ENCODE results near the gene CYB561D1. TPM values are rescaled to one million over a fixed set of nuclear protein-coding genes. Genes with fewer than 3 reads are reported as not detected.

Gene CYB561D1
- total RNA-seq, 1 donor = 4.7 TPM

DNA sequence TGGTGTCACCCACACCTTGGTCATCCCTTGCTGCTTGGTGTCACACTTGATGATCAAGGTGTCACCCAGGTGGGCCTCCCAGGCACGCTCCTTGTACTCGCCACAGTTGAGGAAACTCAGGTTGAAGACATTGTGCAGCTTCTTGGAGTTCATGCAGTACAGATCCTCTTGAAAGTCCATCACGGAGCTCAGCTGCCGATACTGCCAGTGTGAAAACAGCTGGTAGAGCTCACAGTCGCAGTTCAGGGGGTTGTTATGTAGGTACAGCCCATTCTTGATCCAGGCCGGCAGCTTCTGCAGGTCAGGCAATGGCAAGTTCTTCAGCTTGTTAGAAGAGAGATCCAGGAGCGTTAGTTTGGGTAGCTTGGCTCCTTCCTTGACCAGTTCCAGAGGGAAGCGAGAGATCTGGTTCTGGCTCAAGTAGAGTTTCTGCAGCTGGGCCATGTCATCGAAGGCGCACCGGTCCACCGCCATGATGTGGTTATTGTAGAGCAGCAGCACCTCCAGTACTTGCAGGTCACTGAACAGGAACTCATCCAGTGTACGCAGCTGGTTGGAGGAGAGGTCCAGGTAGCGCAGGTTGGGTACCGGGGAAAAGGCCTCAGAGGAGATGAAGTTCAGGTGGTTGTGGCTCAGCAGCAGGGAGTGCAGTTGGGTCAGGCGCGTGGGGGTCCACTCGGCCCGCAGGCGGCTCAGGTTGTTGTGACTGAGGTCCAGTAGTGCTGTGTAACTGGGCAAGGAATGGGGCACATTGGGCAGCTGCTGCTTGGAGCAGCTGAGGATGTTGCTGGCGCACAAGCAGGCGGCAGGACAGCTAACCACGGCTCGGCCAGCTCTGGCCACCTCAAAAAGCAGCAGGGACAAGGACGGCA lies 14.3 kb downstream of the CYB561D1 start:
- no peak for DNase-seq (ENCODE audit: low read depth)
- no peak overlapping the region for H3K4me3 ChIP-seq (ENCODE audit: low read depth, low read length)

DNA sequence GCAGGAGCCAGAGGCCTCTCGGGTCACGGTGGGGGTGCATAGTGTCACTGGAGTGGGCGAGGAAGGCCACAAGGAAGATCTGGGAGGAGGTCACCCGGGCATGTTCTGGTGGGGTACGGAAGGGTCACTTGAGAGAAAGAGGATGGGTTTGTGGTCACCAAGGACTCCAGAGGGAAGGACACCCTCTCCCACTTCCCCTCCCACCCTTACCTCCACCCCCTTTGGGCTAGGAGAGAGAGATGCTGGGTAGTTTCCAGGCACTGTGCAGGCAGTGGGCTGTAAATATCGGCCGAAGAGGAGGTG lies 14.9 kb downstream of the CYB561D1 start:
- no peak for DNase-seq (ENCODE audit: low read depth)

More for the DNA sequence above, 14.3 kb downstream of the CYB561D1 start:
- TF ChIP-seq, protein P1, sequence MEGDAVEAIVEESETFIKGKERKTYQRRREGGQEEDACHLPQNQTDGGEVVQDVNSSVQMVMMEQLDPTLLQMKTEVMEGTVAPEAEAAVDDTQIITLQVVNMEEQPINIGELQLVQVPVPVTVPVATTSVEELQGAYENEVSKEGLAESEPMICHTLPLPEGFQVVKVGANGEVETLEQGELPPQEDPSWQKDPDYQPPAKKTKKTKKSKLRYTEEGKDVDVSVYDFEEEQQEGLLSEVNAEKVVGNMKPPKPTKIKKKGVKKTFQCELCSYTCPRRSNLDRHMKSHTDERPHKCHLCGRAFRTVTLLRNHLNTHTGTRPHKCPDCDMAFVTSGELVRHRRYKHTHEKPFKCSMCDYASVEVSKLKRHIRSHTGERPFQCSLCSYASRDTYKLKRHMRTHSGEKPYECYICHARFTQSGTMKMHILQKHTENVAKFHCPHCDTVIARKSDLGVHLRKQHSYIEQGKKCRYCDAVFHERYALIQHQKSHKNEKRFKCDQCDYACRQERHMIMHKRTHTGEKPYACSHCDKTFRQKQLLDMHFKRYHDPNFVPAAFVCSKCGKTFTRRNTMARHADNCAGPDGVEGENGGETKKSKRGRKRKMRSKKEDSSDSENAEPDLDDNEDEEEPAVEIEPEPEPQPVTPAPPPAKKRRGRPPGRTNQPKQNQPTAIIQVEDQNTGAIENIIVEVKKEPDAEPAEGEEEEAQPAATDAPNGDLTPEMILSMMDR (IDR thresholded peaks at IDR 0.05; ENCODE audit: insufficient read depth, low read depth, low read length) = no peak

DNA sequence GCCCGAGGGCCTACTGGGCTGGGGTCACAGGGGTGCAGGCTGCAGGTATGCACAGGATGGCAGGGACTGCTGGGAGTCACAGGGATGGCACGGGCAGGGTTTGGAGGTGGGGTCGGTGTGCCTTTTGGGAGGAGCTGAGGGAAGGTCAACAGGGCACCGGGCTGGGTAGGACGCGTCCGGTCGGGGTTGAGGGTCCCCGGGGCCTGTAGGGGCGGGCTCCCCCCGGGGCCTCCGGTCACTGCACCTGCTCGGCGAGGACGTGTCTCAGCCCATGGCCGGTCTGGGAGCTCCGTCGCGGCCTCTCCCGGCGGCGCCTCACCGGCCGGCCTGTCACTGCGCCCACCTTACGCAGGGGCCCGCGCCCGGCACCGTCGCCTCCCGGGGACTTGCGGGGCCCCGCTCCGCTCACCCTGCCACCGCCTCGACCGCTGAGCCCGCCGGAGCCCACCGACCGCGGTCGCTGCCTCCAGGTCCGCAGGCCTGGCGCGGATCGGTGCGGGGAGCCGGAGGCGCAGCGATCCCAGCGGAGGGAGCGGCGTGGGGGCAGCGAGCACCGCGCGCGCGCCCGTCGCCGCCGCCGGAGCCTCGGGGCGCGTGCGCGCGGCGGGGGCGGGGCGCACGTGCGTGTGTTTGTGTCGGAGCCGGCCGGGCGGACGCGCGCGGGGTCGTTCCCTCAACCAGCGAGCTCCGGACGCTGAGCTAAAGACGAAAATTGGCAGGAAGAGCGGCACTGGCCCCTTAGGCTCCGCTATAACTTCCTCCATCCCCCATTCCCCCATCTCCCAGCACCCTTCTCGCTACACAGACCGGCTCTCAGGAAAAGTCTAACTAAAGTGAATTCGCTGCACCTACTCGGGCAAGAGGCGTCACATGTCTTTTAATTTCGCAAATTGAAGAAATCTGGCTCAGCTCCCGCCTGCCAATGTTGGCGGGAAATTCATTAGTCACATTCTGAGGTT lies 15.6 kb downstream of the CYB561D1 start, which contains the start of gene AMIGO1:
Gene AMIGO1, minus strand, starts transcription at position 552 of the 959 bp plus-strand sequence. CDS start 815 bp downstream, outside the sequence.
- peak within 1 kb of the TSS; percentile 68 for H3K4me3 ChIP-seq (ENCODE audit: low read depth, low read length)
- DNase-seq (ENCODE audit: low read depth) = peak; percentile 41
- TF ChIP-seq, protein P1 (IDR thresholded peaks at IDR 0.05; ENCODE audit: insufficient read depth, low read depth, low read length) = no peak

More for the DNA sequence above, 14.9 kb downstream of the CYB561D1 start:
- no peak overlapping the region for H3K4me3 ChIP-seq (ENCODE audit: low read depth, low read length)
- TF ChIP-seq, protein P1 (IDR thresholded peaks at IDR 0.05; ENCODE audit: insufficient read depth, low read depth, low read length) = no peak

DNA sequence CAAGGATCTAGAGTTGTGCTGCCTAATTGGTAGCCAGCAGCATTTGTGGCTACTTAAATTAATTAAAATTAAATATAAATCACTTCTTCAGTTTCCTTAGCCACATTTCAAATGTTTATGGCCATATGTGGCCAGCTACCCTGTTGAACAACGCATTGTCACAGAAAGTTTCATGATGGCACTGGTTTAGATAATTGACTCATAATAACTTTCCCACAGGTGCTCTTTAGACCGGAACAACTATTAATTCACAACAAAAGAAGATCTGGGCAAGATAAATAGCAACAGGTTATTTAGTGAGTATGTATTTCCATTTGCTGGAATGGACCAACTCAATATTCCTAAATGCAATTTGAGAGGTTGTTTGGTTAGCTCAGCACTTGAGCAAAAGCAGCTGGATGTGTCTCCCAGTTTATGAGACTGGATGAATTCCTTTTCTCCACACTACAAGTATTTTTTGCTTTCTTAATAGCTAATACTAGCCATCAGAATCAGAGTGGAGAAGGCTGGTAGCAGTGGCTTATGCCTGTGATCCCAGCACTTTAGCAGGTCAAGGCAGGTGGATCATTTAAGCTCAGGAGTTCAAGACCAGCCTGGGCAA lies 19.3 kb downstream of the CYB561D1 start:
- TF ChIP-seq, protein P1 (IDR thresholded peaks at IDR 0.05; ENCODE audit: insufficient read depth, low read depth, low read length) = no peak
- peak; percentile 25 for DNase-seq (ENCODE audit: low read depth)
- H3K4me3 ChIP-seq (ENCODE audit: low read depth, low read length) = no peak overlapping the region

DNA sequence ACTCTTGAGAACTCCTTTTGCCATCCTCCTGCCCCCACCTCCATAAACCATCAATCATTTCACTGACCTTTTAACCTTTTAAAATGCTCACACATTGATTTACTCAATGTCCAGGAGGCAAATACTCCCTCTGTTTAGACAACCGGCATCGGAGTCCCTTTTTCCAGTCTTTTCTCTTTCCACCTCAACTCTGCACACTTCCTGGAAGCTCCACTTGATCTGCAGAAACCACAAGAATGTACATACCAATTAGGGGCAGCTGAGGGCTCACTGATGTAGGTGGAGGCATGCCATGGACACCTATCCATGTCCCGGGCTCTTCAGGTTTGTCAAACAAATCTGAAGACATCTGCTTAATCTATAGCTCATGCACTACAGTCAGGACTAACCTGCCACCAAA lies 21.0 kb downstream of the CYB561D1 start:
- DNase-seq (ENCODE audit: low read depth) = no peak
- TF ChIP-seq, protein P1 (IDR thresholded peaks at IDR 0.05; ENCODE audit: insufficient read depth, low read depth, low read length) = no peak
- no peak overlapping the region for H3K4me3 ChIP-seq (ENCODE audit: low read depth, low read length)

DNA sequence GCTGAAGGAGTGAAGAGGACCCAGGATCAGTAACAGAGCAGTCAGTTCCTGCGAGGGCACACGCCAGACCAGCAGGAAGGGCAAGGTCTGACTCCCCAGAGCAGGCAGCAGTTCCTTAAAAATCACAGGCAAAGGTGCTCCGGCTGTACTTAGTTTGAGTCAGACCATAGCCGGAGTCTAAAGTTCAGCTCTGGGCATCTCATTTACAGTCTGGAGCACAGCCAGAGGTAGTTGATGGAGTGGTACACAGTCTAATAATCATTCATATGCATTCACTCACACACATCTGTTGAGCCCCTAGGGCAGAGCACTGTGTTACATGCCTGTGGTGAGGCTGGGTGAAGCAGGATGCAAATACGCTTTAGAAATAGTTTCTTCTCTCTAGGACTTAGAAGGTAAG lies 23.0 kb downstream of the CYB561D1 start:
- TF ChIP-seq, protein P1 (IDR thresholded peaks at IDR 0.05; ENCODE audit: insufficient read depth, low read depth, low read length) = no peak
- no peak overlapping the region for H3K4me3 ChIP-seq (ENCODE audit: low read depth, low read length)
- no peak for DNase-seq (ENCODE audit: low read depth)

Measured in fibroblast of villous mesenchyme (primary cell).